CD4-positive, alpha-beta T cell treated with Interleukin-17A for 4 hours (primary cell): ENCODE measurements around the gene KLHDC7B.
"Not testable (repeated sequence)": the region's sequence is repeated elsewhere in the genome, so short reads cannot be mapped to it uniquely, and the experiment has no call there.

Experiments used
- DNase-seq: peaks from one replicate; pipeline ENCODE4 v3.0.0-alpha.2; 2020; ENCODE audit warnings: mixed read lengths

The KLHDC7B gene

DNA sequence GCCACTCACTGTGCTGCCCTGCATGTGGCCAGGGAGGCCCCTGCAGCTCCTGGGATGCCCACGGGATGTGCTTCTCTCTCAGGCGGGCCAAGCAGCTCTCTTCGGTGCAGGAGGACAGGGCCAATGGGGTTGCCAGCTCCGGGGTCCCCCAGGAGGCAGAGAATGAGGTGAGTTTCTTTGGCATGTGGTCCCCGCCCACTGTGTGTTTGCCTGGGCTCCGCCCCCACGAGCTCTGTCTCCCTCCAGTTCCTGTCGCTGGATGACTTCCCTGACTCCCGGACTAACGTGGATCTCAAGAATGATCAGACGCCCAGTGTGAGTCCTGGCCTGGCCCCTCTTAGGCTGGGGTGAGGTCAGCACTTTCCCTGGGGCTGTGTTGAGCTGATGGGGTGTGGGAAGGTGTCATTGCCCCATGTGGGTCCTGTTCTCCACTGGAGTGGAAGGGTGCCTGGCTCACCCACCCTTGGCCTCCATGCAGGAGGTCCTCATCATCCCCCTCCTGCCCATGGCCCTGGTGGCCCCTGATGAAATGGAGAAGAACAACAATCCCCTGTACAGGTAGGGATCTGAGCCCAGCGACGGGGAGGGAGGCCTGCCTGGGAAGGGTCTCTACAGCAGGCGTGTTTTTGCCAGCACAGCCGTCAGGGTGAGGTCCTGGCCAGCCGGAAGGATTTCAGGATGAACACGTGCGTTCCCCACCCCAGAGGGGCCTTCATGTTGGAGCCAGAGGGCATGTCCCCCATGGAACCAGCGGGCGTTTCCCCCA, 28.0 kb upstream of the KLHDC7B start:
- DNase-seq = no peak

- no peak for DNase-seq
These were observed 27.1 kb upstream of the KLHDC7B start for GRCh38 chr22:50518606-50519005.

GRCh38 chr22:50519151-50519550, 26.5 kb upstream of the KLHDC7B start:
- no peak for DNase-seq

- not testable (repeated sequence) for DNase-seq
These were observed 25.5 kb upstream of the KLHDC7B start for GRCh38 chr22:50520184-50520583.

DNA sequence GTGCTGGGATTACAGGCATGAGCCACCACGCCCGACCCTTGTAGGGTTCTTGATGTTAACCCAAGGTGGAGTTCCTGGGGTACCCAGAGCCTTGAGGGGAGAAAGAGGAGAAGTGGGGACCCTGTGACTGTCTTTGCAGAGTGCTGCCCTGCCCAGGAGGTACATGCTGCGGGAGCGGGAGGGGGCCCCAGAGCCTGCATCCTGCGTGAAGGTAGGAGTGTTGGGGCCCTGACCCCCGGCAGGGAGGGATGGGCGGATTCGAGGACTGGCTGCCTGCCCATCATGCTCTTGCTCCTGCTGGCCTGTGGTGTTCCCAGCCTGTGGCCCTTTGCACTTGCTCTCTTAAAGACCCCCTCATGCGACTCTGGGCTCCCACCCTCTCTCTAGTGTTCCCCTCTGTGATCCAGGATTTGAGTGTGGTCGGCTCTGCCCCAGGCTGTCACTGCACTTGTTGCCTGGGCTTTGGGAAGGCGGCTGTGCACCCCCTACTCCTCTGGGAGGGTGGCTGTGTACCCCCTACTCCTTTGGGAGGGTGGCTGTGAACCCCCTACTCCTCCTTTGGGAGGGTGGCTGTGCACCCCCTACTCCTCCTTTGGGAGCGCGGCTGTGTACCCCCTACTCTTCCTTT, 24.8 kb upstream of the KLHDC7B start:
- no peak for DNase-seq

GRCh38 chr22:50521710-50522109, 24.0 kb upstream of the KLHDC7B start:
- no peak for DNase-seq

DNA sequence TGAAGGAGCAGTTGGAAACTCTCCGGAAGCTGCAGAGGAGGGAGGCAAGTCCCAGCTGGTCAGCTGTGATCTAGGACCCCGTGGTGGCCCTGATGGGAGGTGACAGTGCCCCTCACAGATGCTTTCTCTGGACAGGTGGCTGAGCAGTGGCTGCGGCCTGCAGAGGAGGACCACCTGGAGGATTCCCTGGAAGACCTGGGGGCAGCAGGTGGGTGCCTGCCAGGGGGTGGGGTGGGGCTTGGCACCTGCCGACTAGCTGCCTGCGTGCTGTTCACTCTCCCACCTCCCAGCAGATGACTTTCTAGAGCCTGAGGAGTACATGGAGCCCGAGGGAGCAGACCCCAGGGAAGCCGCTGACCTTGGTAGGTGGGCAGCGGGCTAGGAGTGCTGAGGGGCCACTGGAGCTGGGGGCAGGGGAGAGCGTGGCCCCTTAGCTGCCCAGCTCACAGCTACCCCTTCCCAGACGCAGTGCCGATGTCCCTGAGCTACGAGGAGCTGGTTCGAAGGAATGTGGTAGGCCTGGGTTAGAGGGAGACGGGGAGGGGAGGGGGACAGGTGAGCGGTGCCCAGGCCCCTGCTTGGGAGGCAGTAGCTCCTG, 23.4 kb upstream of the KLHDC7B start:
- no peak for DNase-seq

DNA sequence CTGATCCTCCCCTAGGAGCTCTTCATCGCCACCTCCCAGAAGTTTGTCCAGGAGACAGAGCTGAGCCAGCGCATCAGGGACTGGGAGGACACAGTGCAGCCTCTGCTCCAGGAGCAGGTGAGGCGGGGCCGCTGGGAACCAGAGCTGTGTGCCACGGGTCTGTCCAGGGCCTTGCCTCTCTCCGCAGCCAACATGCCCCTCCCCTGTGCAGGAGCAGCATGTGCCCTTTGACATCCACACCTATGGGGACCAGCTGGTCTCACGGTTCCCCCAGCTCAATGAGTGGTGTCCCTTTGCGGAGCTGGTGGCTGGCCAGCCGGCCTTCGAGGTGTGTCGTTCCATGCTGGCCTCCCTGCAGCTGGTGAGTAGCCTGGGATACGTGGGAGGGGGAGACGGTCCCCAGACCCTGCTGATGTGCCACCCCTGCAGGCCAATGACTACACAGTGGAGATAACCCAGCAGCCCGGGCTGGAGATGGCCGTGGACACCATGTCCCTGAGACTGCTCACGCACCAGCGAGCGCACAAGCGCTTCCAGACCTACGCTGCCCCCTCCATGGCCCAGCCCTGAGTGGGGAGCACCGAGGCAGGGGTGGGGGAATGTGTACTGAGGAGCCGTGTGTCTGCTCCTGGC, 22.8 kb upstream of the KLHDC7B start:
- DNase-seq = no peak

GRCh38 chr22:50523458-50523805, 22.3 kb upstream of the KLHDC7B start:
- DNase-seq = no peak

DNA sequence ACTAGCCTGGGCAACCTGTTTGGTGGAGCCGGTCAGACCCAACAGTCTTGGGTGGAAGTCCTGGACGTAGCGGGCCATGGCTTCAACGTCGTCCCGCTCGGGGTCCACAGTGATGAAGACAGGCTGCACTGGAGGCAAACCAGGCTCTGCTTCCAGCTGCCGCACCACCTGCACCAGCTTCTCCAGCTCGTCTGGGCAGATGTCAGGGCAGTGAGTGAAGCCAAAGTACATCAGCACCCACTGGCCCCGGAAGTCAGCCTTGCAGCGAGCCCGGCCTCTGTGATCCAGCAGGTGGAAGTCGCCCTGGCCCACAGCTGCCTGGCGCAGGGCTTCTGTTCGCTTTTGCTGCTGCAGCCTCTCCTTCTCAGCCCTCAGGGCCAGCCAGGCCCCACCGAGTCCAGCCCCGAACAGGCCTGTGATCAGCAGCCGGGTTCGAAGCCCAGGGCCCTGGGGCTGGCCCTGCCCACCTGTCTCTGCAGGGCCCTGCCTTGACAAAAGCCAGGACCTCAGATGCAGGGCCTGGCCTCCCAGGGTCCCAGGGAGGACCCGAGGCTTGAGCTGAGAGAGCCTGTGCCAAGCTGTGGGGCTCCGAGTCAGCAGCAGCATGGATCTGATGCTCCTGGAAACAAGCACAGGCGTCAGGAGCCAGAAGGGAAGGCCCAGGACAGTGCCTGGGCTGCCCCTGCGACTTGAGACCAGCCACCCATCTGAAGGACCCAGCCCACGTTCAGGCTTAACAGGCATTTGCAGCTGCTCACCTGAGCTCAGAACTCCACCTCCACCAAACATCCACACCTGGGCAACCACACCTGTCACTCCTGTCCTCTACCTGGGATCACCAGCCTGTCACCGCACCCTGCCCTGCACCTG, 21.7 kb upstream of the KLHDC7B start:
- DNase-seq = no peak

- DNase-seq = no peak
These were observed 21.0 kb upstream of the KLHDC7B start for GRCh38 chr22:50524676-50525103.

DNA sequence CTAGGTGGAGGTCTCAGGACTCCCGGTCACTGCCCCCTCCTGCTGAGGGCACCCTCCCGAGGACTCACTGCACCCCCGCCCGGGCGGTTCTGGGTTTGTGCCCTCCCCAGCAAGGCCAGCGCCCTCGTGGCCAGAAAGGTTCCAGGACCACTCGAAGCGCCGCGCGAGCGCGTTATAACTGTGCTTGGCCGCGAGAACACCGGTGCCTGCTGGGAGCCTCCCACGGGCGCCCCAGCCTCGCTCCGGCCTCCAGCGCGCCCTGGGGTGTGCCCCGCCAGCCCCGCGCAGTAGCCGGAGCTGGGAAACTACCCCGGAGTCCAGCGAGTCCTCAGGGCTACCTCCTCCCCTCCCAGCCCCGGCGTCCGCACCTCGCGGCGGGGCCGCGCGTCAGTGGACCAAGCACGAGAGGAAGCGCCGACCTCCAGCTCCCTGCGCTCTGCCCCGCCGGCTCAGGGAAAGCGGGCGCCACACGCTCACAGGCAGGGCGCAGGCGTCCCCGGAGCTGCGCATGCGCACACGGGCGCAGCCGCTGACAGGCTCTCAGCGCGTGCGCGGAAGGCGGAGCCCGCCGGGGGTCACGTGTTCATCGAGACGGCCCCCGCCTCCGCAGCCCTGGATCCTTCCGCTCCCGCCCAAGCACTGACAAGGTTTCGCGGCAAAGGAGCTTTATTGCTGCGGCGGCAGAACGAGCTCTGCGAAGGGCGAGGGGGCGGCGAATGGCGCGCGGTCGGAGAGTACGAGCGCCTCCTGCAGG, 20.4 kb upstream of the KLHDC7B start, which contains the start of gene SCO2:
Gene SCO2, minus strand, starts transcription at position 495 of the 754 bp plus-strand sequence. CDS start 1,187 bp downstream, outside the sequence.
- peak; percentile 98 for DNase-seq

- DNase-seq = no peak
These were observed 19.9 kb upstream of the KLHDC7B start for GRCh38 chr22:50525858-50526107.

GRCh38 chr22:50526108-50526833, 19.4 kb upstream of the KLHDC7B start:
- peak; percentile 90 for DNase-seq

DNA sequence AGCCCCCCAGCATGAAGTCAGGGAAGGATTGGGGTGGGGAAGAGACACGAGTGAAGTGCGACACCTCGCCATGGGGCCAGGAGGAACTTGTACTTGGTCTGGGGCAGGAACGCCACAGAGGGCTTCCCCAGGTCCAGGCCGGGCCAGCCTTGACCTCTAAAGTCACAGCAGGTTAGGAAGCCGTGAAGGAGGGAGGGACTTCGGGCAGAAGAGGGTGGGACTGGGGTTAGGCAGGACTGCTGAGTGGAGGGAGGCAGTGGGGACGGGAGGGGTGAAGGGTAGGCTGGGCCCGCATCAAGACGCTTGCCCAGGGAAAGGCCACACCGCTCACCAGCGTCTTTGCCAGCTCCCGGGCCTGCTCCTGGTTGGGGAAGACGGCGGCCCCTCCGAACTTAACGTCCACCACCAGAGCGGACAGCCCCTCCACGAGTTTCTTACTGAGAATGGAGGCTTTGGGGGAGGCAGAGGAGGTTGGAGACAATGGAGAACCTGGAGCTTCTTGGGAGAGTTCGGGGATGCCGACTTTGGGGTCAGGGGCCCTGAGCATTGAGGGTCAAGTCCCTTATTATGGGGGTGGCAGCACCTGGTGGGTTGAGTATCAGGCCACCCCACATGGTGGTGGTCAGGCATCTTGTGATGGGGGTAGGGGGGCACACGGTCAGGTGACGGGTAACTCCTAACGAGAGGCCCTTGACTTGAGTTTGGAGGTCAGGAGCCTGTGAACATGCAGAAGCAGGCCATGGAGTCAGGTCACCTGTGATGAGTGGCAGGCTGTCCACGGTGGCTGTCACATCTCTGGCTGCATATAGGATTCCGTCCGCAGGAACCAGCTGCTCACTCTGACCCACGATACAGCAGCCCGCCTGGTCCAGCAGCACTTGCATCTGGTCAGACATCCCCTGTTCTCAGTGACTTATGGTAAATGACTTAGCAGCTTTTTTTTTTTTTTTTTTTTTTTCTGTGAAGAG, 18.6 kb upstream of the KLHDC7B start:
- peak; percentile 45 for DNase-seq

GRCh38 chr22:50527921-50528681, 17.6 kb upstream of the KLHDC7B start:
- no peak for DNase-seq

DNA sequence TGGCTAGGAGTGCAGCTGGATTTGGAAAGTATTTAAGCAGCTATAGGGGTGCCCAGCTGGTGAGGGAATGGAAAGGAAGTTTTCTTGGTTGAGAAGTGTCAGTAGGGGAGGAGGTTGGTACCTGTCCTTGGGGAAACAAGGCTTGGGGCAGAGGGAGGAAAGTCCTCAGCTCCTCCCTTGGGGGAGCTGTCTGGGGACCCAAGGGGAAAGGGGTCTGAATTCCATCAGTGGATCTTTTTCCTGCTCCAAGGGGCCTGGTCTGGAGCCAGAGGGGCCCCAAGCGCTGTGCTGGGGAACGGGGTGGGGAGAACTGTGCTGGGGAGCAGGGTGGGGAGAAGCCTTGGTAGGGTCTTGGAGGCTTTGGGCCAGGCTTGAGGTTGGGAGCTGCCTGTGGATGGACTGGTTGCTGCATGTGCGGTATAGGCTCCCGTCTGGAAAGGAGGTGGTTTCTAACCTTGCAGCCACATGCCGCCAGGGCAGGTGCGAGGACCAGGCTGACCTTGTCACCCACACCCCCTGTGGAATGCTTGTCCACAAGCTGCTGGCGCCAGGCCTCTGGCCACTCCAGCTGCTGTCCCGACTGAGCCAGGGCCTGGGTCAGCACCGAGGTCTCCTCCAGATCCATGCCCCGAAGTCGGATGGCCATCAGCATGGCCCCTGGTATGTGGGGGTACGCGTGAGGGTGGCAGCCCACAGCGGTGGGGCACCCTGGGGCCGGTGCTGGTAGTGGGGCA, 16.9 kb upstream of the KLHDC7B start:
- no peak for DNase-seq

- no peak for DNase-seq
These were observed 16.2 kb upstream of the KLHDC7B start for GRCh38 chr22:50529416-50529896.
